NCI-H2227 (cell line): Measurements from ENCODE around the gene TRPM3.

ENCODE experiments used
- DNase-seq: peaks from one replicate; lab custom pipeline; 2025; ENCODE audit not compliant: unreplicated experiment; lab: John Stamatoyannopoulos, UW

TRPM3 gene

DNA sequence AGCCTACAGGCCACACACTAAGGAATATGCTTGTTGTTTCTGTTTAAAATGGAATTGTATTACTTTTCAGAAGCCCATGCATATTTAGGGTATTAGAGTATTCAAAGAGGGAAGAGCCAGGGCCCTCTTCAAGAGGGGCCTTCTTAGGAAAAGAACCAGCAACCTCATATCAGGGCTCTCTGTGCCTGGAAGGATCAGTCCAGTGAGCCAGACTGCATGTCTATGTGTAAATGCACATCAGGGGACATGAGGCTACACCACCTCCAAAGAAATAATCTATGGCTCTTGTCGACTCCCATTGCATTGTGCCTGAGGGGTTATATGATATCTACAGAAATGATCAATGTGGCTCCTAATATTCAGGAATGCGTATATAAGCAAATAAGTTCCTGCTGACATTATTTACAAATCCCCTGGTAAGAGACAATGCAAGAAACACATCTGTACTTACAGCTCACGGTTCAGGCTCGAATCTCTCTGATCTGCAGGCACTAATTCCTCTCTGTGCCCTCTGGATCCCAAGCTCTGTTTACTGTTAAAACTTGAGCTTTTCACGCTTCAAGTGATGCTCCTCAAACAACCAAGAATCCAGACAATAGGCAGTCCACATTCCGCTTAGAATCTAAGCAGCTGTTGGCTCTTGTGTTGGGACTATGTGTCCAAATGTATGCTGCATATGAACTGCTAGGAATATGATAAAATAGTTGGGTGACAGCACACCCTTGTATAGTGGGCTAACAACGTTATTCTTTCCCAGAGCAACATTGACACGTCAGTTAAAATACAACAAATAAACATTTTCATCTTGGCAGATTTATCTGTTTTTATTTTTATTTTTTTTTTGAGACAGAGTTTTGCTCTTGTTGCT is 556.7 kb downstream of the TRPM3 start:
- no peak for DNase-seq

DNA sequence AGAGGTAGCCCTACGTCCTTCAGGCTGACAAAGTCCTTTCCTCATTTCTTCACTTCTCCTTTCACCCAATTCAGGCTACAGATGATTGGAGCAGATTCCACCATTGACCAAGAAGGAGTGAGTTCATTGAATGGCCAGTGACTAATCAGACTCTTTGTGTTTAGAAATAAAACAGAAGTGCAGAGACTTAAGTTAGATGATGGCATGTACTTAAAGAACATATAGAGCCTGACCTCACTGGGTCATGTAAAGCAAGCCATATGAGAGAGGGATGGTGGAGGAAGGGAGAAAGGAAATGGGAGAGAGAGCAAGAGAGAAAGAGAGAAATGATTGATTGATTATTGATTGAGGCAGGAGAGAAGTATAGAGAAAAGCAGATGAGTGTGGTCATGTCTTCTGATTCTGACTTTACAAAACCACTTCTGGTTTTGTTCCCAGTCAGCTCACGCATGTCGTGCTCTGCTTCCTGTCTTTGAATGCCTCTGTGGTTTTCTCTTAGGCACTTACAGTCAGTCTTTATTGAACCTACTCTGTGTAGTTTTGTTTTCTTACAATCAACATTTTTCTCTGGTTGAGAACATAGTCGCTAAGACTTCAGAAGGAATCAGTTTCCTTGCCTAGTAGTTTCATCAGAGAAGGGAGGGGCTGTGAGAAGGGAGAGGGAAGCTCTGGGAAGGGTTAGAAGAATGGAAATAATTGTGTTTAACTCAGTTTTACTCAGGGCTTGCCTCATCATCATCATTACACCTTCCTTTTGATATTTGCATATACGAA is 557.8 kb downstream of the TRPM3 start:
- no peak for DNase-seq

DNA sequence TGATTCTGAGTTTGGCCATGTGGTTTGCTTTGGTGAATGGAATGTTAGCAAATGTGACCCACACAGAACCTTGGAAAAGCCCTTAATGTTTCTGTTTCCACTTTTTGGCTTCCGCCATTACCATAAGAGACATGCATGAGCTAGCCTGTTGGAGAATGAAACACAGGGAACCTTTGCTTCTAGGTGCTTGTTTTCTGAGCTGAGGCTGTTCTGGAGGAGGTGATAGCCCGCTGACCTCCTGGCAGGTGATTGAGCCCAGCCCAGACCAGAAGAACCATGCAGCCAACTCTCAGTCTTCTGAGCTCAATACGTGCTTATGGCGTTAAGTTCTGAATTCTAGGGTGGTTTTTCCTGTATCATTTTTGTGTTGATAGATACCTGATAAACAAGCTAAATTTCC is 558.4 kb downstream of the TRPM3 start:
- no peak for DNase-seq

DNA sequence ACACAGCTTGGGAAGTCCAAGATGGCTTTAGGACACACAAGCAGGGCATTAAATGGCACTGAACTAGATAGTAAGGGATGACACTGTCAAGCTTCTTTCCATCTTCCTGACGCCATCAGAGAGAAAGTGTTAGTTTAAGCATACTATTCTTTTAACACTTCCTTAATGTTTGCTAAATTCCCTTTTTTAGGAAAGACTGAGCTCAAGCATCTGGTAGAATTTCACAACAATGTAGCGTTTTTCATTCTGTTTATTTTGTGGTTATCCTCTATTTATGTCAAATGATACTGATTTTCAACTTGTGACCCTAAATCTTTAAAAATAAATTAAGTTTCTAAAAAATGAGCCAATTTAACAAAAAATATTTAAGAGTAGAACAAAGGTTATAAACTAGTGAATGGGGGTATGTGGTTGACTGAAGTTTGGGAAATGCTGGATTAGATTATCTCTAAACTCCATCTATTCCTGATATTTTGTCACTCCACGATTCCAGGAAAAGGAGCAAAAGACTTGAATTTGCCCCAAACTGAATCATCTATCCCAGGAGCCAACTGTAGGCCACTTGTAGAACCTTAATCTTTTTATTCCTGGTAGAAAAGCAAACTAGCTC is 559.5 kb downstream of the TRPM3 start:
- DNase-seq, result no peak

DNA sequence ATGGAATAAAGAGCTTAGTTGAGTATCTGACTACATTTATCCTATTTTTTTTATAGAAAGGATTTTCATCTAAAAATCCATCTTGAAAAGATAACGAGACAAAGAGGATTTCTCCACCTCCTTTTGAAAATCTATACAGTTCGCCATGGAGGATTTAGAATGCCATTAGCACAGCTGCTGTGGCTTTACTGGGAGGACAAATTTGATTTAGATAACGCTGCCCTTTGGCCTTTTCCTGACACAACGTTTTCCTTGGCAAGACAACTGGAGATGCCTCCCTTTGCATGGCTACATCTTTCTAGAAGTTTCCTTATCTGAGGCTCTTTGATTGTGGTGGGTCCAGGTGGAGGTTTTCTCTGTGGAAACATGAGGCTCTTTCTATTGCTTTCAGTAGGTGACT is 560.3 kb downstream of the TRPM3 start:
- no peak for DNase-seq

DNA sequence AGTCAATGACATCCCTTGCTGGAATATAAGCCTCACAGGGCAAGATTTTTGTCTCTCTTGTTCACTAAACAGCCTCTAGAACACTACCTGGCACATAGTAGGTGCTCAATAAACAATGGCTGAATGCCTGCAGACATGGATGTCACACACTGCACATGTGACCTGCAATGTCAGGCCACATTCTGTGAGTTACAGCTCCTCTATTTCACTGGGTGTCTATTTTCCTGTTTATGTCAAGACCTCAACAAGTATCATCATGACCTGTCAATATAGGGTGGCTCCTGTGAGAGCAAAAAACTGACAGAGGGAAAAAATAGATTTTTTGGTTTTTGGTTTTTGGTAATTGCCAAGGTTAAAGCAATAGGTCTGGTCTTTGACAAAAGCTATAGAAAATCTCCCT is 562.3 kb downstream of the TRPM3 start:
- no peak for DNase-seq

DNA sequence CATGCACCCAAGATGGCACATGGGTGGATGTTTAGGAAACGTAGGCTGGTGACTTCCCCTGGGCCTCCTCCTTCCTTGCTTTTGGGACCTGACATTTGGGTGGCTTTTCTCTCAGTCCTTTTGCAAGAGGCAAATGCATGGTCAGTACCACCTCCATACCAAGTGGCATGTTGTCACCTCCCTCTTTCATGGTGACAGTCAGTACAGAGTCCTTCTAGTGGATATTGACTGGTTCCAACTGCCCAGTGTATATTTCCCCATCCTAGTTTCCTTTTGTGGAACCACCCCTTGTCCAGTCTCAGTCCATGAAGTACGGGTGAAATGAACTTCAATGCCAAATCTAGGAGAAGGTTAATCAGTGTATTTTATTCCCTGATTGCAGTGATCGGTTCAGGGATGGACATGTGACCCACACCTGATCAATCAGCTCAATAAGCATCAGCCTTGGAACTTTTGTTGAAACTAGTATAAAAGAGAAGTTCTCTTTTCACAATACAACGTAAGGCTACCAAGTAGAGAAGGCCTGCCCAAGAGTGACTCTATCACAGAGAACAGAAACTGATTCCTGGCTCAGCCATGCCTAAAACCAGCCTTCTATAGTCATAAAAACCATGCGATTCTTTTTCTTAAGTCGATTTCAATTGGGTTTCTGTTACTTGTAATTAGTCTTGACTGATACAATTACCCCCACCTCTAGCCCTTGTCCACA is 563.6 kb downstream of the TRPM3 start:
- DNase-seq, result no peak

DNA sequence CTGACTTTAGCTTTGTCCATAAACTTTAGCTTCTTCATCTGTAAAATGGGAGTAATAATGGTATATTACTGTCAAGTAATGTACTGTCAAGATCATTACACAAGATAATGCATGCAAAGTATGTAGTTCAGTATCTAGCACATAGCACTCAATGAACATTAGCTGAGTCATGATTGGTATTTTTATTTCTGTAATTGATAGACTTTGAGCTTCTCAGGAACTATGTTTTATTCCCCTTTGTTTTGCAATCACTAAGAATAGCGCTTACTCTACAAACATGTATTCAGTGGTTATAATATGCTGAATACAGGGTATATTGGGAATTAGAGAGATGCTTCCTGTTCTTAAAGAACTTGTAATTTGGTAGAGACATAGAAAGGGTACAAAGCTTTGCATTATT is 564.6 kb downstream of the TRPM3 start:
- DNase-seq, result no peak

DNA sequence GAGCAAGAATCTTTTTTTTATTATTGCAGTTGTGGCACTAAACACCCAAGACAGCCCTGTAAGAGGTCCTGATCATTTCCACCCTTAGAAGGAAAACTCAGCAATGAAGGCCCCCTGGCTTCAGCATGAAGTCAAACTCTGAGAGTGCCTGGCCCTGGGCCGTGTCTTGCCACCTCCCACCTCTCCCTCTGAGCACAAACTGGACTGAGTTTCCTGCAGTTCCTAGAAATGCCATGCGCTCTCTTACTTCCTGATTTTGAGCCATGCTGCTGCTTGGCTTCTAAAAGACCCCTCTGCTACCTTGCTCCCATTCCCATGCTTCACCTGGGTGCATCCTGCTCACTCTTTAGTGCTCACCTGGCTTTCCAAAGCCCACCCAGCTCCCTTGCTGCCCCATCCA is 566.5 kb downstream of the TRPM3 start:
- no peak for DNase-seq

DNA sequence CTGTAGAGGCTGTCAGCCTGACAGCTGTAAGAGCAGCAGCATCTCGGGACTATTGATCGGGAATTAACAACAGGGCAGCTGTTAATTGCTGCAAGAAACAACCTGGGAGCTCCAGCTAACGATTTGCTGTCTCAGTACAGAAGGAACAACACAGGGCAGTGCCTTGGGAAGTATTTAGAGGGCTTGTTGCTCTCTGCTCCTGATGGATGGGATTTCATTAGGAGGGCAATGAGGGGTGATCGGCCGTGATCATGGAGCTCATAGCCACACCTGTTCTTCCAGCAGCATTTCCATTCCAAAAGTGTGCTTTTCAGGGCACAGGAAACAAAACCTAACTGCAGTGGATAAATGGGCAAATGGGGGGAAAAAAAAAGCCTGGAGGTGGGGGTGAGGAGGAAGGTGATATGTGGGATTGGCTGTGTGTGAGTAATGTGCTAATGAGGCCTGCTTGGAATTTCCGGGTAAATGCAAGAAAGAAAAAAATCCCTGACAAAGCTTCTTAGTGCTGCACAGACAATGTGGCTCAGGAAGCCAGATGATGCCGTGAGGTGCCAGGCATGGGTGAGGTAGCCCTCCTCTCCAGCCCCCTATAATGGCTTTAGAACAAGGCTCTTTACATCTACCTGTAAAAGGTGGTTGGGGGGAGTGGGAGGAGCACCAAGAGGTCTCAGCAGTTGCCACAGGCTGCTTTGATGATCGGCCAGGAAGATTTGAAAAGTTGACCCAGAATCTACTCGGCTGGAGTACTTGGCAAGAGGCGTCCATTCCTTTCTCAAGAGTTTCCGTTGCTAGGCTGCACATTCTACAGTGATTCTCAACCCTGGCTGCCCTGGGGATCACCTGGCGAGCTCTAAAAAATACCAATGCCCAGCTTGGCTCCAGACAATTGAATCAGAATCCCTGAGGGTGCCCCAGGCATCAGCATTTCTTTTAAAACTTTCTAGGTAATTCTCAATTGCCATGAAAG is 567.4 kb downstream of the TRPM3 start:
- no peak for DNase-seq

DNA sequence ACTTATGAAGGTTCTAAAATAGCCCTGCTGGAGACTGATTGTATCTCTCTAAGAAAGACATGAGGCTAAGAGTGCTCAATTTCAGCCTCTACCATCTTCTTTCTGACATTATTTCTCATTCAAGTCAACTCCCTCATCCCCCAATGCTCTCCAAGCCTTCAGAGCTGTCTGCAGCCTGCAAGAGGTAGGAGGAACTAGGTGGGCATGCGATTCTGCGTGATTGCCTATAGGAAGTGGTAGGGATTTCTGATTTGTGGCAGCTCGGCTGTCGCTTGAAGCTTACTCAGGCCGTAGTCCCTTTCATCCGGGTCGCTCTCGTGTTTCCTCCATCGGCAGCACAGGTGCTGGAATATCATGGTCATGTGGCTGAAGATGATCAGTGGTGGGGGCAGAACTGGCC is 568.9 kb downstream of the TRPM3 start:
- no peak for DNase-seq

DNA sequence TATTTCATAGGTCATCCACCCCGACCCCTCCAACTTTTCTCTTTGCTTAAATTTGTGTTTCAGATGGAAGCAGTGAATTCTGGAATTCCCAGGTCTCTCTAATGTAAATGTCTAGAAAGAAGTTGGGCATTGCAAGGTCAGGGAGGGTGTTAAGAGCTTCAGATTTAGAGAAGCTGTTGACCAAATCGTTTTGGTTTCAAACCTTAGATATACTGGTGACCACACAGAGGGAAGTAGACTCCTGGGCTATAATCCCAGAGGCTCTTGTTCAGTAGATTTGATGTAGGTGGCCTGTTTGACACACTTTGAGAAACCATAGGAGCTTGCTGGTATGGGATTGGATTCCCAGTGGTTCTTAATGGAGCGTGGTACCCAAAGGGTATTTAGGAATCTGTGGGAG is 569.6 kb downstream of the TRPM3 start:
- DNase-seq, result no peak

DNA sequence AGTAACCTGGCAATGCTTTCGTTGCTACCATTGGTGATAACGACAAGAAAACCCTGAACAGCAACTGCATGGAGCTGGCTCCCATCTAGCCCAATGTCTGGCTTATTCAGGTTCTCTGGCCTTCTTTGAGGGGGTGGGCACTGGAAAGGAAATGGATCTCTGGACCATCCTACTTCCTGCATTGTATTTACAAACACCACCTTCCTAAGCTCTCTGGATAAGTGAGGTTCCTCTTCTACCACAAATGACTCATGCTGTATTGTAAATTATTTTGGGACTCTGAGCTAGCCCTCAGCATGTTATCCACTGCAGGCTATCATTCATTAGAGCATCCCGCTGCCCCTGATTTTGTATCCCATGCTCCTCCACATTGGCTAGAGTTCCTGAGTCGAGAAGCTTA is 570.0 kb downstream of the TRPM3 start:
- DNase-seq, result no peak

DNA sequence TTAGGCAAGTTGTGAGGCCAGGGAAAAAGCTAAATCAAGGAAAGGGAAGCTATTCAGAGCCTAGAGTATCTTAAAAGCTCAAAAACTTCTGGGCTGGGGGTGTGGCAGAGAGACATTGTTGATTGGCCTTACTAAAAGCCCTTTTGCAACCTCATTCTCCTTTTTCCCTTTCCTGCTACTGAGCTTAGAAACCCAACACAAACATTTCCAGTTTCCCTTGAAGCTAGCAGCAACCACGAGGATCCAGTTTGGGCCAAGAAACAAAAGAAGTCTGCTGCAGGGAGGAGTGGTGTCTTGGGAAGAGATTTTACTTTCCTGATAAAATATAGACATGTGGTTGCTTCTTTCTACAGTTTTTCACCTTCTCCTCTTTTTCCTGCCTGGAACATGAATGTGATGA is 571.5 kb downstream of the TRPM3 start:
- no peak for DNase-seq

DNA sequence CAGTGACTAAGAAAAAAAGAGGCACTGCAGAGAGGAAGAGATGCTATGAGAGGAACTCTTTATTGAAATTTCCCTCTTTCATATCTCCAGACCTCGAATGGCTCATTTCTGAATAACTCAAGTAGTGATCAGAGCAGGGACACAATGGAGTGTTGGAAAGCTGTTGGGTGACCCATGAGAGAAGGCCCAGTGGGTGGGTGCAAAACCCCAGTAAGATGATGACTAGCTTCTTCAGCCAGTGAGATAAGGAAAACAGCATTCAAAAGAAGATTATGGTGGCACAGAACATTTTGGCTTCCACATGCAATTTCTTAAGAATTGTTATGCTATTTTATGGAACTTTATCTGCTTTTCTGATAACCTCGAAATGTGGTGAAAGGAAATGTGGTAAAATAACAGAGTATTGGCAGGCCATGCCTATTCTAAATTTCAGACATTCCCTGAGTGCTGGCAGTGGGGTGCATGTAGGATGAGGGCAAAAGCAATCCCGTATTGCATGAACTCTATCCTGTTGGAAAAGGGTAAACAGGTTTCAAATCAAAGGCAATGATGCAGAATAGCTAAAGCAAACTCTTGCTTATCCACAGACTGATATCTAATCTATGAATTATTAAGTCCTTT is 579.0 kb downstream of the TRPM3 start:
- no peak for DNase-seq

DNA sequence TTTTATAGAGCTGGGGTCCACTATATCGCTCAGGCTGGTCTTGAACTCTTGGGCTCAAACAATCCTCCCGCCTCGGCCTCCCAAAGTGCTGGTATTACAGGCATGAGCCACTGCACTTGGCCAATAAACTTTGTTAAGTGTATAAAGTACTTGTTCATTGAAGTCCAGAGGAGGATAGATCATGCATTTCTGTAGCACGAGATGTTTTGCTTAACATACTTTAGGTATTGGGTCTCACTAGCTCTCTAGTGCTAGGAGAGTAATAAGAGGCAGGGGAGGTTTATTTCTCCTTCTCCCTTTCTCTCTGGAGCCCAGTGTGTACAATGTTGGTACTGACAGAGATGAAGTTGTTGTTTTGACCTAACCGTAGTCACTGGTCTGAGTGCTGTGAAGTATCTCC is 581.4 kb downstream of the TRPM3 start:
- no peak for DNase-seq

DNA sequence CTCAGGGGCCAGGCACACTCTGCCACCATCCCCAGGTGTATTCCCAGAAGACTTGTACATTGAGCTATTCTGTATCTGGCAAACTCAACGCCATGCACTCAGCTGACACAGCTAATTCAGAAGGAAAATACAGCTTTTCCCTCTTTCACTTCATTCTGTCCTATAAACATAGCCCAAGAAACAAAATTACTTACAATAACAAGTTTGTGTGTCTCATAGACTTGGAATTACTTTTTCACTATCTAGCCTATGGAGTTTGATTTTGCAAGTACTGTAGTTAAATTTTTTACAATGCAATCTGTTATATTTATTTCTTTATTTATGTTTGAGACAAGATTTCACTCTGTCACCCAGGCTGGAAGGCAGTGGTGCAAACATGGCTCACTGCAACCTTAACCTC is 581.9 kb downstream of the TRPM3 start:
- DNase-seq, result no peak

DNA sequence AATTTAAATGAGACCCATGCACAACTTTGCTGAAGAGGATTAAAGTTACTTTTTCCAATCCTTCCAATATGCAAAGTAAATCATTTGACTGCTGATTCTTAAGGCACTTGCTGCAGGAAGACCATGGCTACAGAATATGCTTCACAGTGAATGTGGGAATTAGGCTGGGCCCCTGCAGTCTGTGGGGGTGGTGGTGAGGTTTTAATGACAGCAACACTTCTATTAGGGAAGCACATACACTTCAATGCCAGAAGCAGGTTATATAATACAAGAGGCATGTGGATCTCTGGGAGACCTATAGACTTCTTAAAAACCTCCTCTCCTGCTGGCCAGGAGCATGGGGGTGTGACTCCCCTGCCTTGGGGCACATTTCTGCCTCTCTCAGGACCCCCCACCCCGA is 582.4 kb downstream of the TRPM3 start:
- DNase-seq, result no peak

DNA sequence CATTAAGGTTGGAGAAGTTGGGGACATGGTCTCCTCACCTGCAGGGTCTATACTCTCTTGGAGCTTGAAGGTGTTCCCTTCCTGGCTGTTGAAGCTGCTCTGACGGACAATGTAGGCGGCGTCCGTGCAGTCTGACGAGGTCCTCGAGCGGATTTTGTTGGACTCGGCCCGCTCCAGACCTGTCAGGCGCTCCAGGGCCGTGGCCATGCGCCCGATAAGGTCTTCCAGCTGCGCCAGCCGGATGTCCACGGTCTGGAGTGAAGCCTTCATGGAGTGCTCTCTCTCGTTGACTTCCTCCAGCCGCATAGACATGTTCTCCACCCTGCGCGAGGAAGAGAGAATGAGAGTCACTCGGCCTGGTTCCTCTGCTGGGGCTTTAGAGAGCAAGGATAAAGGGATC is 584.3 kb downstream of the TRPM3 start:
- DNase-seq, result no peak
